Lung (tissue), 5 donors: ENCODE results near the gene TMEM215. TPM values are rescaled to one million over a fixed set of nuclear protein-coding genes. Genes with fewer than 3 reads are reported as not detected.

Experiments
- polyA plus RNA-seq, 2 donors: library from polyadenylated mRNA; stranded (reverse); fragments of 200-250 nt; gene quantifications; one replicate each; pipeline ENCODE4 v1.2.1, GENCODE V29; 2013
- small RNA-seq: library from RNA; depleted of rRNA; stranded (forward); fragments of <200 nt; gene quantifications from one replicate; pipeline ENCODE3, GENCODE V24; 2014; ENCODE audit warnings: low replicate concordance
- total RNA-seq, 2 donors: library from RNA; depleted of rRNA in 1 of 2; stranded (reverse); fragments of >200 nt in 1 of 2; gene quantifications; one replicate each; pipeline ENCODE4 v1.2.1, GENCODE V29; 2014 to 2021
- donor health status: Bipolar disorder and iron deficiency.
- donor health status: healthy.
- donor health status: DM: yes; HTN: yes; CAD: no.

TMEM215 gene
- total and polyA plus RNA-seq, 4 donors = 0.06 TPM; not detected in 3

Small RNA genes within 50 kb of the gene (small RNA-seq; reads per million reads assigned to genes)
- gene RF00019 = not detected

Other genes starting within 250 kb of the TMEM215 start
- 10 to 100 TPM in 1 of 2 donors, 1 to 10 TPM in 1; 7.7 to 12.1 TPM for gene SMIM27, start 231.2 kb upstream of the TMEM215 start, total RNA-seq
- gene SMIM27, start 231.2 kb upstream of the TMEM215 start, polyA plus RNA-seq = 10 to 100 TPM in 1 of 2 donors, 1 to 10 TPM in 1; 5.3 to 13.5 TPM
- 10 to 100 TPM; 11.3 to 31.4 TPM for gene TOPORS, start 231.0 kb upstream of the TMEM215 start, total RNA-seq
- gene TOPORS, start 231.0 kb upstream of the TMEM215 start, polyA plus RNA-seq = 1 to 10 TPM; 6.3 to 7.1 TPM
- gene NDUFB6, start 210.4 kb upstream of the TMEM215 start, total RNA-seq = 10 to 100 TPM; 40.6 to 48.6 TPM
- 10 to 100 TPM; 34.4 to 43.9 TPM for gene NDUFB6, start 210.4 kb upstream of the TMEM215 start, polyA plus RNA-seq
- gene TAF1L, start 147.9 kb upstream of the TMEM215 start, total RNA-seq = under 1 TPM in 1 of 2 donors, not detected in 1; 0.03 TPM
- under 1 TPM in 1 of 2 donors, not detected in 1; 0.01 TPM for gene TAF1L, start 147.9 kb upstream of the TMEM215 start, polyA plus RNA-seq
- 10 to 100 TPM; 26.3 to 26.8 TPM for gene APTX, start 218.1 kb downstream of the TMEM215 start, total RNA-seq
- gene APTX, start 218.1 kb downstream of the TMEM215 start, polyA plus RNA-seq = 10 to 100 TPM; 25.2 to 29.1 TPM
- gene DNAJA1, start 241.7 kb downstream of the TMEM215 start, total RNA-seq = 100 to 1,000 TPM in 1 of 2 donors, 10 to 100 TPM in 1; 92.5 to 117 TPM
- 100 to 1,000 TPM in 1 of 2 donors, 10 to 100 TPM in 1; 51.9 to 127 TPM for gene DNAJA1, start 241.7 kb downstream of the TMEM215 start, polyA plus RNA-seq